T47D (cell line): ENCODE measurements around the gene USP44.

Experiments used
- DNase-seq, 2 experiments: peaks; one replicate each; pipeline versions ENCODE4 v3.0.0 to v3.0.0-alpha.2; 2011 to 2012; ENCODE audit warnings: low read depth in 1 of 2, low spot score in 1 of 2
- JUND ChIP-seq: IDR thresholded peaks from 2 replicates; pipeline ENCODE4 v1.6.1; 2012; ENCODE audit warnings: low read depth
- in situ Hi-C: cut with HindIII; loops from 2 replicates; pipeline ENCODE4 v1.10.0; 2016; ENCODE audit warnings: low sequenced_read_pairs, low pct_unique_long_range_greater_than_20kb

The USP44 gene

GRCh38 chr12:95543305-95543704 is 8.0 kb downstream of the USP44 start:
- no peak for TF ChIP-seq JUND
- no peak for DNase-seq
- in situ Hi-C loops = no loop called here

DNA sequence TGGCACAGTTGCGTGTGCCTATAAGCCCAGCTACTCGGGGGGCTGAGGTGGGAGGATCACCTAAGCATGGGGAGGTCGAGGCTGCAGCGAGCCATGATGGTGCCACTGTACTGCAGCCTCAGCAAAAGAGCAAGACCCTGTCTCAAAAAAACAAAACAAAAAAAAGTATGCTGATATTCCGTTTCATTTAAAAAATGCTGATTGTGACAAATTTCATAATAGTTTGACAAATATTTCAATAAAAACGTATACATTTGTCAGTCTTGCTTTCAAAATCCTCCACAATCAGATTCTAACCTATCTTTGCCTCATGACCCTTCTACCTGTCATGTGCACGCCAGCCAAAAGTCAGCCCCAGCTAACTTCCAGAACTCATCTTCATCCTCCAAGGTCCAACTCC is 9.8 kb downstream of the USP44 start:
- in situ Hi-C loops = no loop called here
- DNase-seq = no peak
- no peak for TF ChIP-seq JUND

- in situ Hi-C loops = no loop called here
- no peak for TF ChIP-seq JUND
These were observed 12.6 kb downstream of the USP44 start for GRCh38 chr12:95538656-95539055.

GRCh38 chr12:95538006-95538405 is 13.3 kb downstream of the USP44 start:
- no peak for DNase-seq
- in situ Hi-C loops = no loop called here
- no peak for TF ChIP-seq JUND

More at GRCh38 chr12:95538656-95539055, 12.6 kb downstream of the USP44 start:
- no peak for DNase-seq

GRCh38 chr12:95533985-95534384 is 17.3 kb downstream of the USP44 start:
- TF ChIP-seq JUND = no peak
- in situ Hi-C loops = no loop called here
- no peak for DNase-seq

GRCh38 chr12:95532851-95533250 is 18.4 kb downstream of the USP44 start:
- in situ Hi-C loops = no loop called here
- no peak for DNase-seq
- no peak for TF ChIP-seq JUND

DNA sequence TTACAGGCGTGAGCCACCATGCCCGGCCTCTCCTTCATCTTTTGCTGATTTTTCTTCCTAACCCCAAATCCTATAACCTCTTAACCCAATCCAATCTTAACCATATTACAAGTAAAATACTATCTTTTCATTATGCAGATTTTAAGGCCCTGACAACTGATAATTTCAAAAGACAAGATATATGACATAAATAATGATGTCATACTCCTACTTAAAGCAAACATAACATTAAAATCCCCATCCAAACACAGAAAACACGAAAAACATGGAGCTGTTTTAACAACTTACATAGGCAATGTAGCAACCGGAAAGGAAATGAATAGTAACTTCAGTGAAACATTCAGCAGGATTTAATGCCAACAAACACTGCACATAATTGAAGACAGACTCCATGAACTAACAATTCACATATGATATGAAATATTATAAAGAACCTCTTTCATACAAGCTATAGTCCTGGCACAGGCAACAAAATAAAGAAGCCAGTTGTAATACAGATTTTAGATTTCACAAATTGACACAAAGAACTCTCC is 21.5 kb downstream of the USP44 start:
- in situ Hi-C loops = no loop called here
- DNase-seq = no peak
- no peak for TF ChIP-seq JUND

GRCh38 chr12:95528431-95528830 is 22.8 kb downstream of the USP44 start:
- no peak for DNase-seq
- in situ Hi-C loops = no loop called here
- TF ChIP-seq JUND = no peak

DNA sequence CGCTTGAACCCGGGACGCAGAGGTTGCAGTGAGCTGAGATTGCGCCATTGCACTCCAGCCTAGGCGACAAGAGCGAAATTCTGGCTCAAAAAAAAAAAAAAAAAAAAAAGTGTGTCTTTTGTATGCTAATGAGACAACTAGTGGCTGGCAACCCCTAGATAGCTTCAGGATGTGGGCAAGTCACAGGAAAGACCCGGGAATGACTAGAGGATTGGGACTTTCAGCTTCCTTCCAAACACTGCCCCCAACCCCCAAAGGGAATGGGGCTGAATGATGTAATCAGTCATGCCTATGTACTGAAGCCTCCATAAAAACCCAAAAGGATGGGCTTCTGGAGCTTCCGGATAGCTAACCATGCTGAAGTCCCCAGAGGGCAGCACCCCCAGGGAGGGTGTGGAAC is 28.6 kb downstream of the USP44 start:
- no peak for TF ChIP-seq JUND
- in situ Hi-C loops = no loop called here

DNA sequence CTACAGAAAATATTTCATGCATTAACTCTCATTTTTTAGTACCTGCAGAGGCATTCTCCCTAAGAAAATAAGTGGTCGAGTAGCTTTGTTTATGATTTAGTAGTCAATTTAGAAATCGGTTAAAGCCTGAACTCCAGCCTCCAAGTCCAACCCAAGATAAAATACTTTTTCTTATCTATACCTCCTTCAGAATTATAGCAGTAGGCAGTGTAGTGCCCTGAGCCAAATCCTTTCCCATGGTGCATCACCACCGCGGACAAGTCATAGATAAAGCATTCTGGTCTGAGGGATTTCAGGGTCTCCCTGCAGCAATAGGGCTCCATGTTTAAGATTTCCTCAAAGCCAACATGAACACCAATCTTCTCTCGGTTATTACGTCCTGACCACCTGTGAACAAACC is 30.5 kb downstream of the USP44 start:
- in situ Hi-C loops = no loop called here
- no peak for DNase-seq
- TF ChIP-seq JUND = no peak

More for the DNA sequence above, 28.6 kb downstream of the USP44 start:
- no peak for DNase-seq

- in situ Hi-C loops = no loop called here
- no peak for TF ChIP-seq JUND
- DNase-seq = no peak
These were observed 32.3 kb downstream of the USP44 start for GRCh38 chr12:95518944-95519343.

- in situ Hi-C loops = no loop called here
- no peak for TF ChIP-seq JUND
- no peak for DNase-seq
These were observed 34.0 kb downstream of the USP44 start for GRCh38 chr12:95517246-95517645.

GRCh38 chr12:95516757-95517156 is 34.5 kb downstream of the USP44 start:
- in situ Hi-C loops = no loop called here
- DNase-seq = no peak
- no peak for TF ChIP-seq JUND

- DNase-seq = no peak
- in situ Hi-C loops = no loop called here
- TF ChIP-seq JUND = no peak
These were observed 36.1 kb downstream of the USP44 start for GRCh38 chr12:95515197-95515596.
